GM12878 (cell line): ENCODE data around the gene TMEM184C. TPM values are rescaled to one million over a fixed set of nuclear protein-coding genes. Genes with fewer than 3 reads are reported as not detected.

Experiments
- ATAC-seq: fragments of 200-7000 bp; cut with Tn5 transposase; 3 replicates; pipeline ENCODE4 v1.9.1; 2020; ENCODE audit warnings: mild to moderate bottlenecking, moderate library complexity
- BruUV-seq: library from RNA; stranded (reverse); fragments of 400-500 nt; replicated peaks from 2 replicates; lab custom pipeline; 2021; lab: Mats Ljungman, UMichigan
- CTCF ChIA-PET: fragments of 300-600 bp; sonication (Branson Sonifier 250); formaldehyde crosslinking; extraction: SDS; loops from one replicate; lab custom pipeline; 2021; ENCODE audit warnings: inconsistent platforms; lab: Yijun Ruan, JAX
- POLR2A ChIA-PET: fragments of 350-600 bp; formaldehyde crosslinking; extraction: SDS; loops from one replicate; lab custom pipeline; 2021; ENCODE audit warnings: inconsistent platforms; lab: Charles Lee
- RAD21 ChIA-PET: fragments of 300-600 bp; sonication (Branson Sonifier 250); formaldehyde crosslinking; loops from one replicate; lab custom pipeline; 2023; ENCODE audit warnings: antibody characterized with exemption; ENCODE audit not compliant: unreplicated experiment; lab: Charles Lee
- SMC1A ChIA-PET: fragments of 300-600 bp; sonication (Branson Sonifier 250); formaldehyde crosslinking; loops from one replicate; lab custom pipeline; 2023; ENCODE audit not compliant: unreplicated experiment, uncharacterized antibody; lab: Charles Lee
- DNase-seq: peaks from one replicate; pipeline ENCODE4 v3.0.0-alpha.2; 2011; ENCODE audit warnings: low read depth, low spot score
- FAIRE-seq: peaks from 3 replicates; lab custom pipeline; 2011; peaks lifted over from hg19 to GRCh38; lab: Jason Lieb, UNC
- H2AFZ ChIP-seq: 2 replicates; pipeline ENCODE4 v1.6.0; 2011; ENCODE audit warnings: low read depth, low read length, control low read depth; ENCODE audit not compliant: control insufficient read depth
- H3K27ac ChIP-seq: 2 replicates; pipeline ENCODE4 v1.5.1; 2011; ENCODE audit warnings: control low read depth; ENCODE audit not compliant: control insufficient read depth, insufficient read depth
- H3K27me3 ChIP-seq, 2 experiments: replicated peaks in 1 of 2; 2 replicates each; pipeline versions ENCODE4 v1.6.0 to v1.6.1; 2011; ENCODE audit warnings: low read length in 1 of 2; ENCODE audit not compliant: control insufficient read depth in 2 of 2, insufficient read depth in 2 of 2
- H3K36me3 ChIP-seq, 2 experiments: 2 replicates each; pipeline ENCODE4 v1.5.1; 2011; ENCODE audit warnings: low read length in 1 of 2; ENCODE audit not compliant: control insufficient read depth in 2 of 2, insufficient read depth in 2 of 2
- H3K4me1 ChIP-seq: 2 replicates; pipeline ENCODE4 v1.6.1; 2011; ENCODE audit warnings: mild to moderate bottlenecking, low read length, moderate library complexity, mixed read lengths; ENCODE audit not compliant: control insufficient read depth, insufficient read depth
- H3K4me2 ChIP-seq: 2 replicates; pipeline ENCODE4 v1.6.0; 2011; ENCODE audit warnings: control low read depth; ENCODE audit not compliant: control insufficient read depth, insufficient read depth
- H3K4me3 ChIP-seq: fragments of 200-600 bp; sonication (generic); 2 replicates; pipeline ENCODE4 v1.5.1; 2016
- H3K79me2 ChIP-seq: 2 replicates; pipeline ENCODE4 v1.6.0; 2011; ENCODE audit warnings: low read length; ENCODE audit not compliant: control insufficient read depth, insufficient read depth
- H3K9ac ChIP-seq: 2 replicates; pipeline ENCODE4 v1.8.0; 2011; ENCODE audit warnings: low read length, control low read depth, mixed read lengths; ENCODE audit not compliant: control insufficient read depth, insufficient read depth
- H3K9me3 ChIP-seq: replicated peaks from 3 replicates; pipeline ENCODE4 v1.5.1; 2011; ENCODE audit warnings: mild to moderate bottlenecking, low read length; ENCODE audit not compliant: control insufficient read depth, insufficient read depth
- H4K20me1 ChIP-seq: 2 replicates; pipeline ENCODE4 v1.6.0; 2011; ENCODE audit not compliant: control insufficient read depth, insufficient read depth
- ATF7 ChIP-seq: fragments of 450-650 bp; IDR thresholded peaks from 2 replicates; pipeline ENCODE4 v1.6.1; 2016; ENCODE audit warnings: low read depth, mild to moderate bottlenecking
- BCL3 ChIP-seq: IDR thresholded peaks from 2 replicates; pipeline ENCODE4 v1.6.1; 2011; ENCODE audit warnings: borderline replicate concordance, low read depth, mild to moderate bottlenecking, moderate library complexity, low read length; ENCODE audit not compliant: insufficient read depth, poor library complexity, severe bottlenecking
- BMI1 ChIP-seq: fragments of 450-650 bp; IDR thresholded peaks from 2 replicates; pipeline ENCODE4 v1.6.1; 2016; ENCODE audit warnings: mild to moderate bottlenecking, moderate library complexity, borderline replicate concordance
- JUND ChIP-seq: IDR thresholded peaks from 2 replicates; pipeline ENCODE4 v1.6.1; 2012; ENCODE audit warnings: low read depth, mild to moderate bottlenecking, low read length, improper control_type of control experiment, moderate library complexity
- PML ChIP-seq: IDR thresholded peaks from 2 replicates; pipeline ENCODE4 v1.6.1; 2012; ENCODE audit warnings: low read length, inconsistent platforms
- SMAD1 ChIP-seq: fragments of 450-650 bp; IDR thresholded peaks from 2 replicates; pipeline ENCODE4 v1.6.1; 2018; ENCODE audit warnings: mild to moderate bottlenecking, low read depth; ENCODE audit not compliant: partially characterized antibody
- SMAD5 ChIP-seq: IDR thresholded peaks from 2 replicates; pipeline ENCODE4 v1.6.1; 2016; ENCODE audit warnings: antibody characterized with exemption, low read depth
- TCF3 ChIP-seq: IDR thresholded peaks from 2 replicates; pipeline ENCODE4 v1.6.1; 2012; ENCODE audit warnings: low read depth, mild to moderate bottlenecking, low read length, borderline replicate concordance; ENCODE audit not compliant: insufficient read depth
- ZNF217 ChIP-seq: fragments of 450-650 bp; IDR thresholded peaks from 2 replicates; pipeline ENCODE4 v1.6.1; 2017; ENCODE audit warnings: antibody characterized with exemption, mild to moderate bottlenecking
- WGBS: methylation state at CpG from one replicate; pipeline ENCODE4 v1.1.6; 2016; ENCODE audit warnings: low lambda C conversion rate; ENCODE audit not compliant: insufficient replicate concordance, insufficient coverage; ENCODE audit errors: missing lambda C conversion rate; 5-methylcytosine and 5-hydroxymethylcytosine counted together
- in situ Hi-C: fragments of 300-500 bp; cut with MboI; formaldehyde crosslinking; loops from 9 replicates; pipeline ENCODE4 v1.14.3; 2018; ENCODE audit warnings: mixed read lengths
- intact Hi-C: fragments of 100-400 bp; cut with micrococcal nuclease; formaldehyde crosslinking; loops from one replicate; pipeline ENCODE4 v1.14.2; 2022; ENCODE audit not compliant: unreplicated experiment
- polyA plus RNA-seq, 11 experiments: library from polyadenylated mRNA; depleted of rRNA in 4 of 11; unstranded in 6 of 11; stranded (reverse) in 5 of 11; fragments of >200 nt; fragmentation: Nextera tagmentation in 4 of 11; fragmentation: Illumina TruSeq in 1 of 11; extraction: Ambion mirVana in 4 of 11; extraction: Trizol in 1 of 11; gene quantifications; 1 replicate in 1 of 11; 2 replicates in 10 of 11; pipeline versions ENCODE4 v1.2.1 to v1.2.3, GENCODE V29; 2011 to 2016; ENCODE audit warnings: inconsistent platforms in 2 of 11, missing spikeins in 2 of 11, low read depth in 1 of 11
- total RNA-seq, 4 experiments: library from RNA; depleted of rRNA in 3 of 4; stranded (reverse); fragments of >200 nt in 3 of 4; fragmentation: Illumina TruSeq in 1 of 4; extraction: Trizol in 1 of 4; gene quantifications; 2 replicates each; pipeline versions ENCODE4 v1.2.1 to v1.2.3, GENCODE V29; 2013 to 2021
- TF ChIP-seq, protein P1 (sequence below): IDR thresholded peaks from 2 replicates; pipeline ENCODE4 v1.6.1; 2011; ENCODE audit warnings: mild to moderate bottlenecking, low read depth, low read length, moderate library complexity; ENCODE audit not compliant: insufficient replicate concordance
- TF ChIP-seq, protein P2 (sequence below): IDR thresholded peaks from 2 replicates; pipeline ENCODE4 v1.6.1; 2011; ENCODE audit warnings: low read depth, low read length, improper control_type of control experiment, borderline replicate concordance
- TF ChIP-seq, protein P3 (sequence below): fragments of 450-650 bp; IDR thresholded peaks from 2 replicates; pipeline ENCODE4 v1.6.1; 2017; ENCODE audit warnings: borderline replicate concordance

TMEM184C gene
- total and polyA plus RNA-seq, 10 of the 15 experiments (the other 5 are each of a cell fraction or from before 2014, with no cell fraction given): 3.4 to 22.6 (median 18.2) TPM

DNA sequence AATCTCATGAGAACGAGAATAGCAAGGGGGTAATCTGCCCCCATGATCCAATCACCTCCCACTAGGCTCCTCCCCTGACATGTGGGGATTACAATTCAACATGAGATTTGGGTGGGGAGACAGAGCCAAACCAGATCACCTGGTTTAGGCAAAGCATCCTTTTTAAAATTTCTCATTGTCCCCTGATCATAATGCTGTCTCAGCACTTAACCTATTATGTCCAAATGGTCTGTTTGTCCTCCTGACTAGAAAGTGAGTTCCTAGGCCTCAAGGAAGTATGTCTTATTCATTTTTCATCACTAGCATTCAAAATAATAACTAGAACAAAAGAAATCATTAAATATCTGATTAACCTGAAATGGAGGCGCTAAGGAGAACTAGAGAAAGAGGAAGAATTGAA lies 74.6 kb downstream of the TMEM184C start:
- H3K4me2 ChIP-seq: no peak overlapping the region
- TF ChIP-seq ZNF217: no peak
- no peak for TF ChIP-seq ATF7
- TF ChIP-seq PML: no peak
- no peak for TF ChIP-seq SMAD5
- no peak for TF ChIP-seq JUND
- no peak for TF ChIP-seq SMAD1
- no peak for TF ChIP-seq TCF3
- TF ChIP-seq BCL3: no peak
- TF ChIP-seq, protein P1, sequence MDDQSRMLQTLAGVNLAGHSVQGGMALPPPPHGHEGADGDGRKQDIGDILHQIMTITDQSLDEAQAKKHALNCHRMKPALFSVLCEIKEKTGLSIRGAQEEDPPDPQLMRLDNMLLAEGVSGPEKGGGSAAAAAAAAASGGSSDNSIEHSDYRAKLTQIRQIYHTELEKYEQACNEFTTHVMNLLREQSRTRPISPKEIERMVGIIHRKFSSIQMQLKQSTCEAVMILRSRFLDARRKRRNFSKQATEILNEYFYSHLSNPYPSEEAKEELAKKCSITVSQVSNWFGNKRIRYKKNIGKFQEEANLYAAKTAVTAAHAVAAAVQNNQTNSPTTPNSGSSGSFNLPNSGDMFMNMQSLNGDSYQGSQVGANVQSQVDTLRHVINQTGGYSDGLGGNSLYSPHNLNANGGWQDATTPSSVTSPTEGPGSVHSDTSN: no peak
- TF ChIP-seq, protein P2, sequence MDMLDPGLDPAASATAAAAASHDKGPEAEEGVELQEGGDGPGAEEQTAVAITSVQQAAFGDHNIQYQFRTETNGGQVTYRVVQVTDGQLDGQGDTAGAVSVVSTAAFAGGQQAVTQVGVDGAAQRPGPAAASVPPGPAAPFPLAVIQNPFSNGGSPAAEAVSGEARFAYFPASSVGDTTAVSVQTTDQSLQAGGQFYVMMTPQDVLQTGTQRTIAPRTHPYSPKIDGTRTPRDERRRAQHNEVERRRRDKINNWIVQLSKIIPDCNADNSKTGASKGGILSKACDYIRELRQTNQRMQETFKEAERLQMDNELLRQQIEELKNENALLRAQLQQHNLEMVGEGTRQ: no peak
- no peak for TF ChIP-seq BMI1
- TF ChIP-seq, protein P3, sequence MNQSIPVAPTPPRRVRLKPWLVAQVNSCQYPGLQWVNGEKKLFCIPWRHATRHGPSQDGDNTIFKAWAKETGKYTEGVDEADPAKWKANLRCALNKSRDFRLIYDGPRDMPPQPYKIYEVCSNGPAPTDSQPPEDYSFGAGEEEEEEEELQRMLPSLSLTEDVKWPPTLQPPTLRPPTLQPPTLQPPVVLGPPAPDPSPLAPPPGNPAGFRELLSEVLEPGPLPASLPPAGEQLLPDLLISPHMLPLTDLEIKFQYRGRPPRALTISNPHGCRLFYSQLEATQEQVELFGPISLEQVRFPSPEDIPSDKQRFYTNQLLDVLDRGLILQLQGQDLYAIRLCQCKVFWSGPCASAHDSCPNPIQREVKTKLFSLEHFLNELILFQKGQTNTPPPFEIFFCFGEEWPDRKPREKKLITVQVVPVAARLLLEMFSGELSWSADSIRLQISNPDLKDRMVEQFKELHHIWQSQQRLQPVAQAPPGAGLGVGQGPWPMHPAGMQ: no peak
- whole genome bisulfite sequencing: 4% methylated on average over 2 of the region's 2 CpGs
- ChIA-PET POLR2A (no interaction called here), SMC1A (interaction anchor here (2.1 kb wide), 1 partner anchor 175 kb away, joined by 13 read pairs; no protein-coding TSS in a partner anchor), RAD21 (no interaction called here), CTCF (interaction anchor here (2.4 kb wide), 1 partner anchor 175 kb away, joined by 10 read pairs; no protein-coding TSS in a partner anchor)
- no peaks in the 10 kb centered on the region for H3K79me2 ChIP-seq
- H3K27ac ChIP-seq: no peak overlapping the region
- H3K27me3 ChIP-seq: peaks cover 0 to 2% of the 10 kb centered on the region in 2 experiments; a peak in 1 of 4 replicates
- no peaks in the 10 kb centered on the region for H3K4me1 ChIP-seq
- no peak for ATAC-seq
- H3K36me3 ChIP-seq: no peaks in the 10 kb centered on the region
- intact Hi-C loops: no loop called here
- in situ Hi-C loops: no loop called here
- BruUV-seq: no TSS peak
- FAIRE-seq: no peak
- H4K20me1 ChIP-seq: no peaks in the 10 kb centered on the region
- no peak for DNase-seq
- no peak overlapping the region for H3K4me3 ChIP-seq
- H3K9ac ChIP-seq: no peak overlapping the region
- H3K9me3 ChIP-seq: no peaks in the 10 kb centered on the region
- no peak overlapping the region for H2AFZ ChIP-seq
